ENCODE measurements around the gene CFHR3. TPM values are rescaled to one million over a fixed set of nuclear protein-coding genes. Genes with fewer than 3 reads are reported as not detected.
A peak's percentile ranks its signal among the peaks of the same experiment; 100 is the strongest.
"Not testable (repeated sequence)": the region's sequence is repeated elsewhere in the genome, so short reads cannot be mapped to it uniquely, and the experiment has no call there.

CFHR3 gene
- total RNA-seq (2014; rRNA removed; shearing (Covaris generic)), result 0.31 and 0.55 TPM in 2 replicates

DNA sequence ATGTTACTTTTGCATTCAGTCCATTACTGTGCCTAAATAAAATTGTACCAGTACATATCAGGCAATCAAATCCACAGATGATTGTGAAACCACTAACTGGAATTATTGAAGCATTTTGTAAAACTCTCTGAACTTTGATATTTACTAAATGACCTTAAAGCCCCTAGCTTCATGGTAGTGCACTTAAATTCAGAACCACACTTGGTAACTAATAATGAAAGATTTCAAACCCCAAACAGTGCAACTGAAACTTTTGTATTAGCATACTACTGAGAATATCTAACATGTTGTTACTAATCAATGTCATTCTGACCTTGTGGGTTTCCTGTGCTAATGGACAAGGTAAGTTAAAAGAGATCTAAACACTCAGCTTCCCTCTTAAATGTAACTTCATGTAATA is at the start of gene CFHR3:
CFHR3 (plus strand) TSS at position 238 of the 400 bp plus-strand sequence; CDS start at position 285, 47 bp downstream.
- no peak for DNase-seq (ENCODE audit: low spot score)

DNA sequence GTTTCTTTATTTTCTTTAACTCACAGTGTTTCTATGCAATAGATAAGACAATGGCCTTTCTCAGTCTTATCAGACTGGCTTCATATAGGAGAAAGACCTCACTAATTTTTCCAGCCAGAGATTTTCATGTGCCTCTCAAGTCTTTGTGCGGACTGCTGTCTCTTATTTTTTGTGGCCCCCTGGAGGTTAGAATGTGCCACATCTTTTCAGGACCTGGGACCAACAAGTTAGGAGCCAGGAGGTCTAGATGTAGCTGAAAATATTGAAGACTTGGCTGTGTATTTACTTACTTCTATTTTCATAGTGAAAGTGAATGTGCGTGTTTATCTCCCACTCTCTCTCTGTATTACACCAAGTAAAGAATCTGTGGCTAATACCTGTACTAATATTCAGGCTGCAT is 42.1 kb upstream of the CFHR3 start:
- DNase-seq (ENCODE audit: low spot score), result no peak

- DNase-seq (ENCODE audit: low spot score), result no peak
These were observed 41.3 kb upstream of the CFHR3 start for GRCh38 chr1:196733091-196733970.

DNA sequence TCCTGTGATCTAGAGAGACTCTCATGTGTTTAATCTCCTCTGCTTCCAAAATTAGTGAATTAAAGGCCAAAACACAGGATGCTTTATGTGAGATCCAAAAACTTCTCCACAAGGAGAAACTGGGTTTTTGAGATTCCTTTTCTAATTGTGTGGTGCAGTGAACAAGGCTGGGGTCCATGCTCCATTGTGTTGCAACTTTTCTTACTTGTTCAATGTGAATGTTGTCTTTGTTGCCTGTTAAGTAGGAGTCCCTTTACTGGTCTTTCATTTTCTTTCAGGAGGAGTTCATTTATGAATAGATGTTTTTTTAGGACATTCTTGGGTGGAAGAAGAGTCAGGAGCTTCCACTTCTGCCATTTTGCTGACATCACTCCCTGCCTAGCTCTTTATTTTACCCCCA is 40.6 kb upstream of the CFHR3 start:
- no peak for DNase-seq (ENCODE audit: low spot score)

- no peak for DNase-seq (ENCODE audit: low spot score)
These were observed 40.2 kb upstream of the CFHR3 start for GRCh38 chr1:196734460-196734859.

GRCh38 chr1:196738730-196739129 is 35.9 kb upstream of the CFHR3 start:
- no peak for DNase-seq (ENCODE audit: low spot score)

DNA sequence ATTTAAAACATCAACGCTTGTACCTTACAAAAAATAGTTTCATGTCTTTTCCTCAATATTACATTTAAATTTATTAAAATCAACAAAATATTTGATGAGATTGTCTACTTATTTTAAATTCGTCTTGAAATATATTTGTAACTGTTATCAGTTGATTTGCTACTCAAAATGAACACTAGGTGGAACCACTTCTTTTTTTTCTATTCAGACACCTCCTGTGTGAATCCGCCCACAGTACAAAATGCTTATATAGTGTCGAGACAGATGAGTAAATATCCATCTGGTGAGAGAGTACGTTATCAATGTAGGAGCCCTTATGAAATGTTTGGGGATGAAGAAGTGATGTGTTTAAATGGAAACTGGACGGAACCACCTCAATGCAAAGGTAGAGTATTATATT is 31.4 kb upstream of the CFHR3 start:
- DNase-seq (ENCODE audit: low spot score), result peak; percentile 57

DNA sequence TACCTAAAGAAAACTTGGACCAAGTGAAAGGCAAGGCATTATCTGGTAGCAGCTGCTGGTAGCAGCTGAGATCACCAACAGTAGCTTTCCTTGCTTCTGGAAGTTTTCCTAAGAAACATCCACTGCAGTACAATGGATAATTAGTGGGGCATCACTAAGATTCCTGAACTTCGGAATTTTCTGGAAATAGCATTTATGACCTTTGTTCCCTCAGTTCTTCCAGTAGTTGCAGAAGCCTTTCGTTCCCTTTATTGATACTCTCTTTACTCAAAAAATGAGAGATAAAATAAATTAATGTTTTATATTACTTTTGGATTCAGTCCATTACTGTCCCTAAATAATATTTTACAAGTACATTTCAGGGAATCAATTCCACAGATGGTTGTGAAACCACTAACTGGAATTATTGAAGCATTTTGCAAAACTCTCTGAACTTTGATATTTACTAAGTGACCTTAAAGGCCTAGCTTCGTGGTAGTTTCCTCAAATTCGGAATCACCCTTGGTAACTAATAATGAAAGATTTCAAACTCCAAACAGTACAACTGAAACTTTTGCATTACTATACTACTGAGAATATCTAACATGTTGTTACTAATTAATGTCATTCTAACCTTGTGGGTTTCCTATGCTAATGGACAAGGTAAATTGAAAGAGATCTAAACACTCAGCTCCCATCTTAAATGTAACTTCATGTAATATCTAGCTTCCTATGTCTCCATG is 9.5 kb upstream of the CFHR3 start:
- DNase-seq (ENCODE audit: low spot score), result not testable (repeated sequence)

DNA sequence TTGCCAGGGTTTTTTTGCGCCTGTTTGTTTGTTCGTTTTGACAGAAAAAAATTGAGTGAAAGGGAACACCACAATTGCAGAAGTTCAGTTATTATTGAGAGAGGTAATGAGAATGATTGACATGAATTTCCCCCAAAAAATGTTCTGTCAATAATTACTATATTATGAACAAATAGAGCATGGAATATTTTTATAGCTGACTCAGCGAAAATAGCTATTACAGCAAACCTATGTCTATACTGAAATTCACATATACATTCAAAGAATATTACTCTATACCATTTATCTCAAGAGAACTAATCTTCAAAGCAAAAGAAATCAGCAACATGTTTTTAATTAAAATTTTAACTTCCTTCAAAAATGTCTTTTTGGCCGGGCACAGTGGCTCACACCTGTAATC is 4.8 kb upstream of the CFHR3 start:
- DNase-seq (ENCODE audit: low spot score), result not testable (repeated sequence)

DNA sequence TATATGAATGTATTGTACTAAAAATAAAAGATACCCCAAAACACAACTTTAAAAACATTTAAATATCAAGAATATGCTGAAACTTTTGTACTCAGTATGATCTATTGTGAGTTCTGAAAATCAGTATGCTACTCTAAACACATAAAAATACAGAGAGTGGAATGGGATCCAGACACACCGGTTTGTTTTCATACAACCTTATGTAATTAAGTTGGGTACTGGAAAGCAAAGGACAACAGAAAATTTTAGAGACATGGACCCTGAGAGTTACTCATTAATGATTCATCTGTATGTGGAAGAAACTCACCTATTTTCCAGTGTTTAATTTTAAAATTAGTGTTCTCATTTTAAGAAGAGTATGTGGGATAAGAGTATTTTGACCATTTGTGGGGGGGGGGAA is 927 bp upstream of the CFHR3 start:
- DNase-seq (ENCODE audit: low spot score), result no peak

DNA sequence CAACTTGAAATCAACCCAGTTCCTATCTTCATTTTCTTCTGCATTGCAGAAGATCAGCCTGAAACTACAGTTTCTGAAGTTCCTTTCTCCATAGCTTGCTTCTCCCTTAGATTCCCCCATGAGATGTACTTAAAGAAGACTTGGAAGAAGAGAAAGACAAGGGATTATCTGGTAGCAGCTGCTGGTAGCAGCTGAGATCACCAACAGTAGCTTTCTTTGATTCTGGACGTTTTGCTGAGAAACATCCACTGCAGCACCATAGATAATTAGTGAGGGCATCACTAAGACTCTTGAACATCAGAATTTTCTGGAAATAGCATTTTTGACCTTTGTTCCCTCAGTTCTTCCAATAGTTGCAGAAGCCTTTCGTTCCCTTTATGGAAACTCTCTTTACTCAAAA is 465 bp upstream of the CFHR3 start:
- no peak for DNase-seq (ENCODE audit: low spot score)

GRCh38 chr1:196777603-196778002 is 3.0 kb downstream of the CFHR3 start:
- no peak for DNase-seq (ENCODE audit: low spot score)

- no peak for DNase-seq (ENCODE audit: low spot score)
These were observed 4.5 kb downstream of the CFHR3 start for GRCh38 chr1:196779093-196779492.

DNA sequence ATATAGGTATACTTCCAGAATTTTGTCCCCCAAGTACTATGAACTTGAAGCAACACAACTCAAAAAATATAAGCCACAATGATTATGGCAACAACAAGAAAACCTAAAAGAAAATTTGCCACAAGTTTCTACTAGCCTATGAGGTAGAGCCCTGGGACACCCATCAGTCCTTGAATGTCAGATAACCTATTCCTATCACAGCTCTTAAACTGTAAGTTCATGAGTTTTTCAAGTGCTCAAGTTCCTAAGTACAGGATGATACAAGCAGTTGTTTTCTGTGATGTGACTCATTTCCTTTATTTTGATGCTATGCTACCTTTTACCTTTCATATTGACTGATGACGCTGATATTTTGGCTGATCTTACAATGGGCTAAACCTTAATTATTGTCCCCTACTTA is 16.6 kb downstream of the CFHR3 start:
- DNase-seq (ENCODE audit: low spot score), result not testable (repeated sequence)

DNA sequence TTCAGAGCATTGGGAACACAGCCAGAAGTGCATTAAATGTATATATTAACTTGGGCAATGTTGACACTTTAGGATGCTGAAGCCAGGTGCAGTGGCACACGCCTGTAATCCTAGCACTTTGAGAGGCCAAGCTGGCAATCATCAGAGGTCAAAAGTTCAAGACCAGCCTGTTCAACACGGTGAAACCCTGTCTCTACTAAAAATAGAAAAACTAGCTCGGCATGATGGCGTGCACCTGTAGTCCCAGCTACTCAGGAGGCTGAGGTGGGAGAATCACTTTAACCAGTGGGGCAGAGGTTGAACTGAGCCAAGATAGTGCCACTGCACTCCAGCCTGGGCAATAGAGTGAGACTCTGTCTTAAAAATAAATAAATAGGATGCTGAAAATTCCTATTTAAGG is 19.5 kb downstream of the CFHR3 start:
- not testable (repeated sequence) for DNase-seq (ENCODE audit: low spot score)

- no peak for DNase-seq (ENCODE audit: low spot score)
These were observed 23.3 kb downstream of the CFHR3 start for GRCh38 chr1:196797891-196798290.

DNA sequence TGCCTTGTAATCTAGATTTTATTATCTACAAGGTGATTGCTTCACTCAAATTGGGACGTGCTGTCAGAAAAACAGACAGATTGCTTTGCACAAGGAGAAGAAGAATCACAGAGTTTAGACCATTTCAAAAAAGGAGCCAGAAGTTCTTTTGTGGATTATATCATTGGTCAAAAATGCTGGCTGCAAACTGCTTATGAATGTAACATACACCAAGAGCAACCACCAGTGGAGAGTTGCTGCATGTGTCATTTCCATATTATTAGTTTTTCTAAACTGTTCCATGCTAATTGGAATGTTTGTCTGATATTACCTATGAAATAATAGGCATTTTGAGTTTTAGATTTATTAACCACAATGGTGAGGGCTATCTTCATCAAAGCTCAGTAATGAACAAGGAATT is 27.3 kb downstream of the CFHR3 start:
- not testable (repeated sequence) for DNase-seq (ENCODE audit: low spot score)

DNA sequence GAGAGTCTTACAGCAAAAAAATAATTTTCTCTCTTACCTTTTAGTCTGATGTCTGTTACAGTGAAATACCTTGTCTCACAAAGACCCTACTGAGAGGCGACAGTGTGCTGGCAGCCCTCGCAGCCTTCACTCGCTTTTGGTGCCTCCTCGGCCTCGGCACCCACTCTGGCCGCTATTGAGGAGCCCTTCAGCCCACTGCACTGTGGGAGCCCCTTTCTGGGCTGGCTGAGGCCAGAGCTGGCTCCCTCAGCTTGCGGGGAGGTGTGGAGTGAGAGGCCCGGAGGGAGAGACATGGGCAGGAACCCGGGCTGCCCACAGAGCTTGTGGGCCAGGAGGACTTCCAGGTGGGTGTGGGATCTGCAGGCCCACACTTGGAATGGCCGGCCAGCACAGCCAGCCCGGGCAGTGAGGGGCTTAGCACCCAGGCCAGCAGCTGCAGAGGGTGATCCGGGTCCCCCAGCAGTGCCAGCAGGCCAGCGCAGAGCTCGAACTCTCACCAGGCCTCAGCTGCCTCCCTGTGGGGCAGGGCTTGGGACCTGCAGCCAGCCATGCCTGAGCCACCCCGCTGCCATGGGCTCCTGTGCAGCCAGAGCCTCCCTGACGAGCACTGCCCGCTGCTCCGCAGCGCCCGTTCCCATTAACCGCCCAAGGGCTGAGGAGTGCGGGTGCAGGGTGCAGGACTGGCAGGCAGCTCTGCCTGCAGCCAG is 34.0 kb downstream of the CFHR3 start:
- no peak for DNase-seq (ENCODE audit: low spot score)

GRCh38 chr1:196817442-196817841 is 42.8 kb downstream of the CFHR3 start:
- DNase-seq (ENCODE audit: low spot score), result not testable (repeated sequence)

- not testable (repeated sequence) for DNase-seq (ENCODE audit: low spot score)
These were observed 44.9 kb downstream of the CFHR3 start, which contains the start of gene CFHR1 for GRCh38 chr1:196819531-196819930. Gene CFHR1, plus strand, starts transcription at chr1:196819731. Its CDS starts 114 bp downstream, at chr1:196819845.

GRCh38 chr1:196827860-196828259 is 53.2 kb downstream of the CFHR3 start:
- DNase-seq (ENCODE audit: low spot score), result peak; percentile 36
